Fibroblast of villous mesenchyme (primary cell): ENCODE results near the gene FMR1. TPM values are rescaled to one million over a fixed set of nuclear protein-coding genes. Genes with fewer than 3 reads are reported as not detected.
A peak's percentile ranks its signal among the peaks of the same experiment; 100 is the strongest.

Experiments
- DNase-seq: peaks from one replicate; pipeline ENCODE4 v3.0.0-alpha.2; 2010; ENCODE audit warnings: low read depth
- H3K4me3 ChIP-seq: 2 replicates; pipeline ENCODE4 v1.5.1; 2011; ENCODE audit warnings: low read depth, mild to moderate bottlenecking, low read length
- CTCF ChIP-seq: IDR thresholded peaks from 2 replicates; pipeline ENCODE4 v1.5.1; 2012; ENCODE audit warnings: low read depth, mild to moderate bottlenecking, low read length; ENCODE audit not compliant: insufficient read depth
- small RNA-seq: library from RNA; depleted of rRNA; stranded (forward); fragments of <200 nt; gene quantifications from one replicate; pipeline ENCODE3, GENCODE V24; 2012
- total RNA-seq: library from RNA; depleted of rRNA; stranded (reverse); fragments of >200 nt; gene quantifications from 2 replicates; pipeline ENCODE4 v1.2.3, GENCODE V29; 2012

Gene FMR1
- total RNA-seq, 1 donor, result 27.6 TPM

GRCh38 chrX:147958291-147958690 is 46.6 kb downstream of the FMR1 start:
- no peak overlapping the region for H3K4me3 ChIP-seq
- DNase-seq, result peak; percentile 30
- TF ChIP-seq CTCF, result no peak

DNA sequence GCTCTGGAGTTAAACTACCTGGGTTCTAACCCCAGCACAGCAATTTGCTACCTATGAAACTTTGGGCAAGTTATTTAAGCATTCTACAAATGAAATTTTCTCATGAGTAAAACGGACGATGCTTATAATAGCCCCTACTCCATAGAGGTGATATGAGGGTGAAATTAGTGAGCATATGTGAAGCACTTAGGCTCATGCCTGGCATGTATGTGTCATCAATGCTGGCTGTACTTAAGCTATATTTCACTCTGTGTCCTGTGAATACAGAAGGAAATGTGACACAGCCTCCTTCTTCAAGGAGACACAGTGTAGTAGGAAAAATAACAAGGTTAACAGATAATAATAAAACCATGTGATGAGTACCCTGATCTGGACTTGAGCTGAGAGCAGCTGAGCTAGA is 49.0 kb downstream of the FMR1 start:
- DNase-seq, result no peak
- TF ChIP-seq CTCF, result no peak
- H3K4me3 ChIP-seq, result no peak overlapping the region

- DNase-seq, result no peak
These were observed 50.8 kb downstream of the FMR1 start for GRCh38 chrX:147962476-147962875.

GRCh38 chrX:147978931-147979330 is 67.2 kb downstream of the FMR1 start:
- DNase-seq, result no peak
- no peak overlapping the region for H3K4me3 ChIP-seq
- no peak for TF ChIP-seq CTCF

More at GRCh38 chrX:147962476-147962875, 50.8 kb downstream of the FMR1 start:
- no peak for TF ChIP-seq CTCF
- no peak overlapping the region for H3K4me3 ChIP-seq

GRCh38 chrX:147981038-147981752 is 69.5 kb downstream of the FMR1 start, which contains the start of gene FMR1NB:
Gene FMR1NB (plus strand): TSS chrX:147981337. CDS start chrX:147981403, 66 bp downstream.
- no peak for TF ChIP-seq CTCF
- H3K4me3 ChIP-seq, result no peak within 1 kb of the TSS
- no peak for DNase-seq

Small RNAs within 50 kb of the gene (small RNA-seq; reads per million reads assigned to genes)
- gene RF02118, result not detected

Other genes starting within 250 kb of the FMR1 start
- not detected in 2 replicates for gene FMR1NB, start 69.4 kb downstream of the FMR1 start, total RNA-seq